GM19438 (cell line): ENCODE results near the gene PTPRJ.

Experiments used
- ATAC-seq: cut with Tn5 transposase; IDR thresholded peaks from one replicate; pipeline ENCODE4 v1.9.1; 2021; ENCODE audit warnings: low read depth; ENCODE audit not compliant: unreplicated experiment

Gene PTPRJ

GRCh38 chr11:48105096-48105990, 125.0 kb downstream of the PTPRJ start:
- ATAC-seq = no peak

DNA sequence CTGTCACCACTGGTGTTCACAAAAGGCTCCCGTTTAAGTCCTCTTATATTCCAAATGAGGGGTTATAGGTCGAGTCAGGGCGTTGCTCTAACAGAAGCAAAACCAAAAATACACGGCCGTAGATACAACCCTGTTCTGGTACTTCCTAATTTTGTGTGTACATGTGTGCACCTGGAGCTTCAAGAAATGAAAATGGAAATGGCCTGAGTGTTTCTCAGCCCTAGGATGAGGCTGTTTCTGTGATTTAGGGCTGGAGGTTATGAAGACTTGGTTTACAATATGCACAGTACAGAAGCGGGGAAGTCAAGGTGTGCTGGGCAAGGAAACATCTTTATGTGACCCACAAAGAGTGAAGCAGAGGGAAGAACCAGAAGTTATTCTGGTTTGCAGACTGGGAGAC, 125.8 kb downstream of the PTPRJ start:
- ATAC-seq = no peak

DNA sequence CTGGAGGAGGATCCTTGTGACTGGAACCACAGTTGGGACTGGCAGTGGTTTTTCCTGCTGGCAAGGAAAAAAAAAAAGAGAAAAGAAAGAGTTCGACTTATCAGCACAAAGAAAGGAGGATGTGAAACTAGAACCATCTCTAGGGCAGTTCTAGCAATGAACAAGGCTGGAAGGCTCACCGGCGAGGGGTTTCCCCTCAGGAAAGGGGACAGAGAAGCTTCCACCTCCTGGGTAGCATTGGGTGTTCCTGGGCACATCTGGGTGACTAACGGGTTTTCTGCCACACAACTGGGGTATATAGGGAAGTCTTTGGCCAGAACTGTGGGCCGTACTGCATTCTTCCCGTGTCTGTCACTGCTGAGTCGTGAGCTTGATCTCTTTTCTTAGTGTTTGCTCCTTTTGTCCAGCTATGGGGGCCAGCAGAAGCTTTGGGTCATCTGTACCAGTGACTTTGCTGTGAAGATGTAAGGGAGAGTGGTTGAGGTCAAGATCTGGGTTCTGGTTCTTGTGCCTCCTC, 126.9 kb downstream of the PTPRJ start:
- ATAC-seq = peak; percentile 74

- ATAC-seq = no peak
Measured at GRCh38 chr11:48108231-48109045, 128.1 kb downstream of the PTPRJ start.

DNA sequence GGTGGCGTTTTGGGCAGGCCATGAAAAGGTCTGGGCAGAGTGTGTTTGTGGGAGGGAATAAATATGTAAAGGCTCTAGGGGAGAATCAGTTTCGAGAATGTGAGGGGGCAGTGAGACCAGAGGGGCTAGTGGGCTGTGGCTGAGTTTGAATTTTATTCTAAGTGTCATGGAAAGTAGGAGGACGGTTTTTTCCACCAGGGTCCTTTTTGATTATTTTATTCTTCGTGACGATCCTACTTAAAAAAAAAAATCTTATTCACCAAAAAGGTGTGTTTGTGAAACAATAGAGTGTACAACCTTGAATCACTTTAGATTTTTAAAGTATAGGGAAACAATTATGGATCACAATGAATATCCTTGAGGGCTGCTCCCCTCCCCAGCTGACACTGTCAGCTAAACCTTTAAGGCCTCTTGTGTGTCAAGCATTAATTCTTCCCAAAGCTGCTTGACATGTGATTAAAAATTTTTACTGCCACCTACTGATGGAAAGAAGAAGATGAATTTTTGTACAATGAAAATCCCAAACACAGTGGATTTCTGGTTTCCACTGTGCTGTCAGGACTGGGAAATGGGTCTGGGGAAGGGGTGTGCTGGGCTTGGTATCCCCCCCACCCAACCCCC, 128.8 kb downstream of the PTPRJ start:
- no peak for ATAC-seq

GRCh38 chr11:48110509-48110766, 130.1 kb downstream of the PTPRJ start:
- ATAC-seq = no peak

DNA sequence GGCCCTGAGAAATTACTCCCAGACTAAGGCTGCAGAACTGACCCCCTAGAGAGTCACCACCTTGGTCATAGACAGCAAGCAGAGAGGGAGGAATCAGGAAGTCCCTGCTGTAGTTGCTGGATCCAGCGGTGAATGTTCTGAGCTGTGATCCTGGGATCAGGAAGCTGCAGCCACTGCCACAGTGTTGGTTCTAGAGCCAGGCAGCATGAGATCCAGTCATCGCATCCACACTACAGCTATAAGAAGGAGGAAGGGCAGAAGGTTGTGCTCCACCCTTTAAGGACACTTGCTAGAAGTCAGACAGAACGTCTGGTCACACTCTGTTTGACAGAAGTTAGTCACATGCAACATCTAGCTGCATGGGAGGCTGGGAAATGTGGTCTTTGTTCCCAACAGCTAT, 131.5 kb downstream of the PTPRJ start:
- no peak for ATAC-seq

GRCh38 chr11:48114740-48115139, 134.4 kb downstream of the PTPRJ start:
- no peak for ATAC-seq

DNA sequence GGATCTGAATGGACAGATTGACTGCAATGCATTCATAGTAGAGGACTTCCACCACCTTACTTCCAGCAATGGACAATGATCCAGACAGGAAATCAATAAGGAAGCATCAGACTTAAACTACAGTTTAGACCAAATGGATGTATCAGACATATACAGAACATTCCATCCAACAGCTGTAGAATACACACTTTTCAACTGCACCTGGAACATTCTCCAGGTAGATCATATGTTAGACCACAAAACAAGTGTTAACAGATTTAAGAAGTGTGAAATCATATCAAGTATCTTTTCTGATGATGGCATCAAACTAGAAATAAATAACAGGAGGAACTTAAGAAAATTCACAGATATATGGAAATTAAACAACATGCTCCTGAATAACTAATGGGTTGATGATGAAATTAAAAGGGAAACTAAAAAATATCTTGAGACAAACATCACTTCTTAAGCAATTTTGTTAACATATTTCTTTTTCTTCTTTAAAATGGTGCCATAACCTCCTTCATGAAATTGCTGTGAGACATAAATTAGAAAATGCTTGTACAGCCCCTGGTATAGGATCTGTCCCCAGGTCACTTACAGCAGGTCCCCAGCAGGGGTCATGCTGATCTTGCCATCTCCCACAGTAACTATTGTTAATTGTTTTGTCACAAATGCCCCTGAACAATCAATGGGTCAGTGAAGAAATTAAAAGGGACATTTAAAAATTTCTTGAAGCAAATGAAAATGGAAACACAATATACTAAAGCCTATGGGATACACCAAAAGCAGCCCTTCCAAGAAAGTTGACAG, 136.3 kb downstream of the PTPRJ start:
- ATAC-seq = peak; percentile 84

DNA sequence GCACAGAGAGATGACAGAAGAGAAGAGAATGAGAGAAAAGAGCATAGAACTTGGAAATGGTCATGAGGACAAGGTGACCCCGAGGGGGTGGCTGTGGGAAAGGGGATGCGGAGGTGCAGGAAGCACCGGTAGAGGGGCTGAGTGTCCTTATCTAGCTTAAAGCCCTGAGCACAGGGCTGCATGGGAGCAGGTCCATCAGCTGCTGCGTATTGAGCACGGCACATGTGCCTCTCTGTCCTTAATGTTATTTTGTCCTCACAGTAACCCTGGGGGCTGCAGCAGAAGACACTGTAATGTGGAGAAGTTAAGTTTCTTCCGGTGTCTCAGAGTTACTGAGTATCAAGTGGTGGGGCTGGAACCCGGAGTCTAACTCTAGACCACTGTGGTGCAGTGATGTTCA, 141.9 kb downstream of the PTPRJ start:
- ATAC-seq = no peak

DNA sequence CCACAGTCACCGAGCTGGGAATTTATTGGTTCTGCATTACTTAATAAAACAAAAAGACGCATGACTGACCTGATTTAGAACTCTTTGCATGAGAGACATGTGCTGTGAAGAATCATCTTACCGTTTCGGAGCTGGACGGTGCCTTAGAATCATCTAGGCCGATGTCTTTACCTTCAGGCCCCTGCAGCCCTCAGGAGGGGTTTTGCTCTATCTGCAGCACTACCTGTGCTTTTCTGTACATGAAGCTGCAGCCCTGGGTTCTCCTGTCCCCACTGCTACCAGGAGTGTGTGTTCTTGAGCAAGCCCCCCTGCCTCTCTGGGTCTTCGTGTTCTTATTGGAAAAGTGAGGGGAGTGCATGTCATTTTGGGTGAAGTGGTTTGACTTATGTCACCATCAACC, 142.3 kb downstream of the PTPRJ start:
- ATAC-seq = no peak

DNA sequence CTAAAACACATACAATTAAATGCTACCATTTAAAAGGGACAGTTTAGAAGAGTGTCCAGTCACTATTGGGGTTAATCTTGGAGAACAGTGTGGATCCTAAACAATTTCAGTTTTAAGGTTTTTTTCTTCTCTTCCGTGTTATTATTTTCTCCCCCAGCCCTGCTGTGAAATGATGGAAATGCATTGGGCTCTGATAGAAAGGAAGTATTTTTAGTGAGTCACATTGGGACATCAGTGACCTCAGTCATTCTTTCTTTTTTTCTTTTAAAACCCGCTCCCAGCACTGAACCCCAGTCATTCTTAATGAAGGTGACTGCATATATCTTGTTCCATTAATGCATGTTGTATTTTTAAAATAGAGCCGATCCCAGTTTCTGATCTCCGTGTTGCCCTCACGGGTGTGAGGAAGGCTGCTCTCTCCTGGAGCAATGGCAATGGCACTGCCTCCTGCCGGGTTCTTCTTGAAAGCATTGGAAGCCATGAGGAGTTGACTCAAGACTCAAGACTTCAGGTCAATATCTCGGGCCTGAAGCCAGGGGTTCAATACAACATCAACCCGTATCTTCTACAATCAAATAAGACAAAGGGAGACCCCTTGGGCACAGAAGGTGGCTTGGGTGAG, 143.0 kb downstream of the PTPRJ start:
- no peak for ATAC-seq

DNA sequence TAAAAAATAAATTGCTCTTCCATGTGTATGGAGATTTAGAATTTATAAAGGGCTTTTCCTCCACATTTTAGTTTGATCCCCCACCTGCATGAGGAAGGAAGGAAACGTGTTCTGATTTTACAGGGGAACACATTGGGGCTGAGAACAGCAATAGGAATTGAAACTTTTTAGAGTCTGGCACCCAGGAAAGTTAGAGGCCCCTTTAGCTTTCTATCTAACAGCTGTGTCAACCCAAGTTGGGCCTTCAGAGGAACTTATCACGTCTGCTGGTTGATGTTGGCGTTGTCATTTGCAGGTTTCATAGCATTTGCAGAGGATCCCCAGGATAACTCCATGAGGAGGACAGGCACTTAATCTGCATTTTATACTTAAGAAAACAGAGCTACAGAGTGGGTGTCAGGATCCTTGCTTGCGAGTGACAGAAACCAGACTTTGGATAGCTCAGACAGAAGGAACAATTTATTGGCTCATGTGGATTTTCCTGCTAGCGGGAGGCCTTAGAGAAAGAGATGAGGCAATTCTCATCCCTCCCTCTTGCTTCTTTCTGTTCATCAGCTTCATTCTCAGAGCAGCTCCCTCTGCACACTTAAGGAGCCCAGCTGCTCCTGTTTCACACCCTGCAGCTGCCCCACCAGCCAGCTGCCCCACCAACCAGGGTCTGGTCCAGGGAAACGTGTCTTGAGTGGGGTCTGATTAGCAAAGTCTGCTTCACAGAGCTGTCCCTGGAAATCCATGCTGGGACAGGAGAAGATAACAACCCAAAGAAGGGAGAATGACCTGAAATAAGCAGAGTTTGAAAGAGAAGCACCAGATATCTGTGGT, 143.8 kb downstream of the PTPRJ start:
- ATAC-seq = peak; percentile 56

- ATAC-seq = no peak
Measured at GRCh38 chr11:48124880-48125279, 144.5 kb downstream of the PTPRJ start.

DNA sequence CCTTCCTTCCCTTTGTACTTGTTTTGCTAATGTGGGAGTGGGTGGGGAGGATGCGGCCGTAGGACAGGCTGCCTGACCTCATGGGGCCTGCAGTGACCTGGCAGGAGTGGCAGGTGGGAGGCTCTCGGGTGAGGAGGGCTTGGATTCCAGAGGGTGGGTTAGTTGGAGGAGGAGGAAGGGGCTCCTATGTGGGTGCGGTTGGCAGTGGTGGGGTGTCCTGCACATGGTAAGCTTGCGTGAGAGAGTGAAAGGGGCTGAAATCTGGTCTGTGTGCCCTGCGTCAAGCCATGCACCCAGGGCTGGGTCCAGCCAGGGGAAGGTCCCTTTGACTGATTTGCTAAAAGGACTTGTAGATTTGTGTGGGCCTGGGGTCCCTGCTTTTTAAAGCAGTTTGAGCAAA, 145.5 kb downstream of the PTPRJ start:
- ATAC-seq = no peak

DNA sequence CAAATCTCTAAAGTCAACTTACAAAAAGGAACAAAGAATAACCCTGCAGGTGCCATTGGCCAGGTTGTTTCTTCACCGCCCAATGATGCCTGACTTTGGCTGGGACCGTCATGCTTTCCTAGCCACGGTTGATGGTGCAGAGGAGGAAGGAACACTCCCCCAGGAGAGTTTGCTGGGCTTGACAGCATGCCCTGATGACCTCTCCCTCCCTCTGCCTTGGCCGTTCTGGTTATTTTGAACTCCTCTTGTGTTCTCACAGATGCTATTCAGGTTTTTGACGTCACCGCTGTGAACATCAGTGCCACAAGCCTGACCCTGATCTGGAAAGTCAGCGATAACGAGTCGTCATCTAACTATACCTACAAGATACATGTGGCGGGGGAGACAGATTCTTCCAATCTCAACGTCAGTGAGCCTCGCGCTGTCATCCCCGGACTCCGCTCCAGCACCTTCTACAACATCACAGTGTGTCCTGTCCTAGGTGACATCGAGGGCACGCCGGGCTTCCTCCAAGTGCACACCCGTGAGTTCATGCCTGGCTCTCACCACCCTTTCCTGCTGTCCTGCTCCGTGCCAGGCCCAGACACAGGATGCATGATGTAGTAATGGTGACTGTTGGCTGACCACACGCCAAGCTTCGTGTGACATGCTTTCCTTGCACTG, 147.3 kb downstream of the PTPRJ start:
- ATAC-seq = no peak

- ATAC-seq = no peak
Measured at GRCh38 chr11:48129697-48130395, 149.5 kb downstream of the PTPRJ start.
